Stimulated activated CD4-positive, alpha-beta T cell treated with anti-CD3 and anti-CD28 coated beads, TNF-alpha, amount 100 ng/mL, for 48 hours (primary cell): ENCODE measurements around the gene A3GALT2.
A peak's percentile ranks its signal among the peaks of the same experiment; 100 is the strongest.

Experiments used
- DNase-seq, 3 donors: peaks; one replicate each; pipeline ENCODE4 v3.0.0-alpha.2; 2020; ENCODE audit warnings: low read depth in 3 of 3

Gene A3GALT2

GRCh38 chr1:33350611-33351280 lies 29.8 kb upstream of the A3GALT2 start:
- DNase-seq: no peak

DNA sequence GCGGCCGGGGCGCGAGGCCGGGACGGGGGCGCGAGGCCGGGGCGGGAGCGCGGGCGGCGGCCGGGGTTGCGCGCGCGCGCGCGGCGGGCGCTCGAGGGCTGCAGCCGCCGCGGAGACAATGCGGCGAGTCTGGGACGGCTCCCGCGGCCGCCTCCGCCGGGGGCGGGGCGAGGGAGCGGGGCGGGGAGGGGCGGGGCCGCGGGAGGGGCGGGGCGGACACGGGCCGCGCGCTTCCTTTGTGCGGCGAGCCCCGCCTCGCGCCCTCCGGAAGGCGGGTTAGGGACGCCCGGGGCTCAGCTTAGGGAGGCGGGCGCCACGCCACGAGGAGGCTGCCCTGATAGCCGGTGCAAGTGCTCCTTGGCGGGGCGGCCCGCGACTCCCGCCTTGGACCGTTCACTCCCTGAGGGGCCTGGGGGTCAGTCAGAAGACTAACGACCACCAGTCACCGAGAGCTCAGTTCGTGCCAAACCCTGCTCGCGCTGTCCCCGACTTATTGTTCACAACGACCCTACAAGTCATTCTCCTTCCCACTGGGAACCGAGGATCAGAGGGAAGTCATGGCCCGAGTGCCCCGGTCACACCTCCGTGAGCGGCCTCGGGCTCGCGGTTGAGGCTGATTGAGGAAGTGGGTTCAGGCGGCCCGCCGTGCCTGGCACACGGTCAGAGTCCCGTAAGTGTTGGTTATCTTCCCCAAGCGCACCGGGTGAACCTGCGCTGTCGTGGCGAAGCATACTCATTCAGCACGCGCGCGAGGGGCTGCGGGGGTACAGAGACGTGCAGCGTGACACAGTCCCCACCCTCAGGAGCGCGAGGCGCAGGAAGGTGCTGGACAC lies 29.1 kb upstream of the A3GALT2 start:
- peak; percentile 57 to 63 (median 60) for DNase-seq

GRCh38 chr1:33349081-33349759 lies 28.3 kb upstream of the A3GALT2 start:
- peak; percentile 9 to 28 (median 12) for DNase-seq

GRCh38 chr1:33348676-33349080 lies 27.8 kb upstream of the A3GALT2 start:
- peak in 1 of 3 donors; percentile 37 for DNase-seq

DNA sequence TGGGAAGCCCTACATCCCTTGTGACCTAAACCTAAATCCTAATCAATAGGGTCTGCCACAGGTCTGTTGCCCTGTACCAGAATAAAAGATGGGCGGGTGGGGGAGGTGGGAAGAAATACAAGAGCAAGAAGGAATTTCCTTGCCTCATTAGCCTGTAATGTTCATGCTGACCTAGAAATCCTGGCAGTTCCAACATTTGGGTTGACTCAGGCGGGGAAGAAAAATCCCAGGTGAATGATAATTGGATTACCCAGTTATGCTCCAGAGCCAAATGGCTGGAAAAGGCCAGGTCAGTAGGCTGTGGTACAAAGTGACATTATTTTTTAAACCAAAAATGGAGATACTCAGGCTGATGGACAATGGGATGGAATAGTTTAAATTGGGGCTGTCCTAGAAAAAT lies 27.3 kb upstream of the A3GALT2 start:
- no peak for DNase-seq

DNA sequence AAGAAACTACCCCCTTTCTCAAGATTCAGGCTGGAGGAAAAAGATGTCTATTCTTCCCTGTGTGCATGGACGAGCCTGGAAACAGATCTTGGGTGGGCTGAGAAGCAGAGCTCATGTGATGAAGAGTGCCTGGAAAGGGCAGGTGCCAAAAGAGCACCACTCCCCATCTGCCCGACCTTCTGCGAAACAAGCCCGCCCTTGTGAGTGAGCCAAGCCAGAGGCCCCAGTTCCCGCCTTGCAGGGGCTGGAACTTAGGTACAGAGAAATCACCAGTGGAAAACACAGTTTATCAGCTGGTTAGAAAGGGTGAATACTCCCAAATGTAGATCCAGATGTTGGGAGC lies 26.7 kb upstream of the A3GALT2 start:
- no peak for DNase-seq

DNA sequence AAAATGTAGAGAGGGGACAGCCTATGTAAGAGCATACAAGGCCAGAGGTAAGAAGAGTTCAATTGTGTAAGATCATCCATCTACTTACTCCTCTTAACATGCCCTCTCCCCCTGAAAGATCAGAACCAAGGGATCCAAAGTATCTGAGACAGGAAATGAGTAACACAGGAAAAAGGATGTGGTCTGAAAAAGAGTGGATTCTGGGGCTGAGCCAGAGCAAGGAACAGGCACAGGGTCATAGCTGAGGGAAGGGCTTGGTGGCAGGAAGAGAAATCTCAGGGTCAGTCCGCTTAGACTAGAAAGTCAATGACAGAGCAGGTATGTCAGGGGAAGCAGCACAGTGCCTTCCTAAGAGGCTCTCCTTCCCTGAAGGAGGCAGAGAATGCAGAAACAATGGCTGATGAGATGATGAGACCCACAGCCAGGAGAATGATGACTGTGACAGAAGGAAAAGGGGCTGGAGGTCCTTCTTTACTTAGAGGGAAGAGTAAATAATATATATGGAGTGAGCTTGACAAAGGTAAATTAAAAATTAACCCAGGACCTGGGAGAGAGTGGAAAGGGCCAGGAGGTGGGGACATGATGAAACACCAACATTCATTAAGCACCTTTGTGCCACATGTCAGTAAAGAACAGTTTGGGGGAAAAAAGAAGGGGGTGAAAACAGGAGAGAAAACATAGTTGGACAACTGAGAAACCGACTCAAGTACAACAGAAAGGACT lies 26.2 kb upstream of the A3GALT2 start:
- no peak for DNase-seq

- DNase-seq: no peak
Measured at GRCh38 chr1:33346533-33346926, 25.6 kb upstream of the A3GALT2 start.

GRCh38 chr1:33344896-33345560 lies 24.1 kb upstream of the A3GALT2 start:
- DNase-seq: no peak

GRCh38 chr1:33343539-33343938 lies 22.6 kb upstream of the A3GALT2 start:
- DNase-seq: no peak

GRCh38 chr1:33342041-33342723 lies 21.3 kb upstream of the A3GALT2 start:
- DNase-seq: no peak

GRCh38 chr1:33341190-33341589 lies 20.3 kb upstream of the A3GALT2 start:
- DNase-seq: no peak

DNA sequence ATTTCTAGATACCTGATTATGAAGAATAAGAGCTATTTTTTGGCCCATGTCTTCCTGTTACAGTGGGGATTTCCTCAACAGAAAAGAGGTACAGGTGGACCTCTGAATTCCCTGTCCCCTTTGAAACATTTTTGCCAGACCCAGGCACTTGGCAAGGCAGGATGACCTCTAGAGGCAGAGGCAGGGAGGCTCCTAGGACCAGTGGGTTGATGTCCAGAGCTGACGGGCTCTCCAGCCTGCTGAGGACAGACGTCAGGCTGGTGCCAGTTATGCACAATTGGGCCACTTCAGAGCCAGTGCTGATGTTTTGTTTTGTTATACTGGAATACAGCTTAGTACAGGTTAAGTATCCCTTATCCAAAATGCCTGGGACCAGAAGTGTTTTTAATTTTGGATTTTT lies 18.5 kb upstream of the A3GALT2 start:
- no peak for DNase-seq

DNA sequence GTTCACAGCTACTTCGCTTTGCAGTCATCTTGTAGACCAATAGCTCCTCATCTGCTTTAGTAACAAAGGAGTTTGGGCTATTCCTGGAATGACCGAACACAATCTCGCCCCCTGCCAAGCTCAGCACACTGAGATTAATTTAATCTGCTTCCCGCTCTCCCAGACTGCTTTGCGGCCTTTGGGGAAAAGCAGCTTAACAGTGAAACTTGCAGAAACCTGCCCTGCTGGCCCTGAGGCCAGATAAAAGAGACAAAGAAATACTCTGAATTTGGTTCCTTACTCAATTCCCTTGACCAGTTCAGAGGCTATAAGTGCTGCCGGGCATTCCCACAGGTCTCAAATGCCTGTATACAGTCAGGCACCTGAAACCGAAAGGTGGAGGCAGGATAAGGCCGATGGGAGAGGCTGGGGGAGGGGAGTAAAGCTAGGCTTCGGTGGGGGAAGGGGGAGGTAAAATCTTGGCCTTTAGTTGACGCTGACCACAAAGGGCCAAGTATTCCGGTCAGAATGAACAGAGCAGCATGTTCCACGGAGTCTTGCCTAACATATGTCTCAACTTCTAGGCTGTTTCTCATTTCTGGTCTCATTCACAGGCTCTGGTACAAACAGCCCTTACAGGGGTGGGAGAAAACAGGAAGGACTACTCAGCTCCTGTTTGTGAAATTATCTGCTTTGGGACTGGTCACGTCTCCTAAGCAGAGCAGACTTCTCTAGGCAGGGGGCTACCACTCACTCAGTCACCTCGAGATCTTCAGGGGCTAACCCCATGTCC lies 17.7 kb upstream of the A3GALT2 start:
- DNase-seq: no peak

GRCh38 chr1:33338048-33338439 lies 17.1 kb upstream of the A3GALT2 start:
- no peak for DNase-seq

DNA sequence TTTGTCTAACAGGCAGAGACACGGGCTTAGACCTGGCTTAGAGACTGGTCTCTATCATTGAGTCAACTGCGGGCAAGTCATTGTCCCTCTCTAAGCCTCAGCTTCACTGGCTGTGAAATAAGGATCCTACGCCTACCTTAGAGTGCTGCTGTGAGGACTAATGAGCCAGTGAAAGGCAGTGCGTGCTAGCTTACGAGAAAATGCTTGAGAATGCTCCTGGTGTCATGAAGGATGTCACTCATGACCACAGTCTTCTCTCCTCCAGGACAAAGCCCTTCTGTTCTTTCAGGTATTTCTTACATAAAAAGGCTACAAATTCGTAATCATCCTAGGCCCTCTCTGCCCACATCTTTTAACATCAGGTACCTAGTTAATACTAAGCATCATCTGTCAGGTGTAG lies 16.5 kb upstream of the A3GALT2 start:
- no peak for DNase-seq

- no peak for DNase-seq
Measured at GRCh38 chr1:33336580-33336979, 15.7 kb upstream of the A3GALT2 start.

DNA sequence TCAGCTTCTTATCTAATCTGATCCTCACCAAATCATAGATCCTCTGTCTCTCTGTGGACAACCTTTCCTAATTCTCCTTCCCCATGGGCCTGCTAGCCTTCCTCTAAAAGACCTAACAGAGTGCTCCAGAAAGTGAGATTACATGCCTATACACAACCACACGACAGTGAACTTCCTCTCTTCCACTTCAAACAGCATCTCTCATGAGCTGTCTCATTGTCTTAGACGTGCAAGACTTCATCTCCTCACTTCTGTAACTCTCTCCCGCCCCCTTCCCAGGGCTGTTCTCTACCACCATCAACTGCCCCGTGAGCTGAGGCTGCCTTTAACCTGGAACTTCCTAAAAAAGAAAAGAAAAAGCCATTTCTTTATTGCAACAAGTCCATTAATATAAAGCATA lies 14.1 kb upstream of the A3GALT2 start:
- DNase-seq: no peak

DNA sequence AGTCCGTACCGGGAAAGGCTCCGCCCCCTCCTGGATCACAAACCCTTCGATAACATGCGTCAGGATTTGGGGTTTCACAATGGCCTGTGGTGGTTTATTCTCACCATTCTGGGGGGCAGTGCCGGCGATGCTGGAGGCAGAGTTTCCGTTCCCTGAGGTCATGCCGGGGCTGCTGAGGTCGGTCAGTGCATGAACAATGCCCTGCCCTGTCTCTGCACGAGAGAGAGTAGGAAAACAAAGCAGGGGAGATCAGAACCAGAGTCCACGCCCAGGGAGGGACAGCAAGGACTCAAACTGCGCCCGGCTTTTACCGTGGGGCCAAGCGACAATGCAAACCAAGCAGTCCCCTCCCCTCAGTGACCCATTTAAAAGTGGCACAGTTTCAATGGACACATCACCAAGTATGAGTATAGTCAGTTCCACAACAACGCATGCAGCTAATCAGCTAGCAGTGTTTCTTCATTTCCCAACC lies 13.2 kb upstream of the A3GALT2 start:
- no peak for DNase-seq

- no peak for DNase-seq
Measured at GRCh38 chr1:33332881-33333280, 12.0 kb upstream of the A3GALT2 start.
